Measurements from ENCODE around the gene RGS11. TPM values are rescaled to one million over a fixed set of nuclear protein-coding genes. Genes with fewer than 3 reads are reported as not detected.

Gene RGS11
- under 1 TPM in 1 of 2 experiments, not detected in 1; 0.14 TPM for total RNA-seq

- peaks cover 16% of the 10 kb centered on the region for H3K27me3 Mint-ChIP-seq
- ChIA-PET POLR2A (no interaction called here), CTCF (no interaction called here)
- H3K36me3 Mint-ChIP-seq: no peaks in the 10 kb centered on the region
- no peaks in the 10 kb centered on the region for H3K9me3 Mint-ChIP-seq
- peak within 1 kb of the TSS; percentile 48 for H3K4me3 Mint-ChIP-seq
- intact Hi-C loops (cut with micrococcal nuclease): no loop called here
- DNase-seq: no peak
- peaks cover 5% of the 10 kb centered on the region for H3K4me1 Mint-ChIP-seq (ENCODE audit: low read depth)
- H3K27ac Mint-ChIP-seq: no peak within 1 kb of the TSS
Observed at GRCh38 chr16:275786-276232, at the start of gene RGS11. Gene RGS11 (minus strand): TSS chr16:275944. CDS start chr16:275911, 33 bp downstream.

- Mint-ChIP-seq H3K4me3 (peak overlapping the region; percentile 56), H3K36me3 (no peaks in the 10 kb centered on the region)
Observed at GRCh38 chr16:324451-325334, 48.9 kb upstream of the RGS11 start.

GRCh38 chr16:324201-324450 lies 48.4 kb upstream of the RGS11 start:
- CTCF ChIA-PET: interaction anchor here (1.3 kb wide), 1 partner anchor 89 kb away, joined by 4 read pairs; no protein-coding TSS in a partner anchor
- Mint-ChIP-seq H3K4me3 (no peak overlapping the region), H3K4me1 (ENCODE audit: low read depth) (peaks cover 54% of the 10 kb centered on the region), H3K9me3 (no peaks in the 10 kb centered on the region), H3K27me3 (no peaks in the 10 kb centered on the region), H3K27ac (no peak overlapping the region), H3K36me3 (no peaks in the 10 kb centered on the region)
- intact Hi-C loops (cut with micrococcal nuclease): no loop called here
- no peak for DNase-seq
- POLR2A ChIA-PET: no interaction called here

More at GRCh38 chr16:324451-325334, 48.9 kb upstream of the RGS11 start:
- peak overlapping the region; percentile 62 for H3K27ac Mint-ChIP-seq
- H3K4me1 Mint-ChIP-seq (ENCODE audit: low read depth): peaks cover 53% of the 10 kb centered on the region
- intact Hi-C loops (cut with micrococcal nuclease): no loop called here
- no peaks in the 10 kb centered on the region for H3K9me3 Mint-ChIP-seq
- no peaks in the 10 kb centered on the region for H3K27me3 Mint-ChIP-seq
- peak; percentile 77 for DNase-seq
- POLR2A ChIA-PET: interaction anchor here (0.6 kb wide), 1 partner anchor 187 kb away, joined by 4 read pairs; no protein-coding TSS in a partner anchor
- CTCF ChIA-PET: interaction anchor here (1.3 kb wide), 1 partner anchor 90 kb away, joined by 4 read pairs; no protein-coding TSS in a partner anchor

GRCh38 chr16:322476-323143 lies 46.9 kb upstream of the RGS11 start:
- H3K4me1 Mint-ChIP-seq (ENCODE audit: low read depth): peaks cover 56% of the 10 kb centered on the region

GRCh38 chr16:321532-321931 lies 45.8 kb upstream of the RGS11 start:
- no peaks in the 10 kb centered on the region for H3K27me3 Mint-ChIP-seq
- POLR2A ChIA-PET: interaction anchor here (0.6 to 0.7 kb wide), 2 partner anchors 21 to 43 kb away, joined by 3 to 4 read pairs; no protein-coding TSS in a partner anchor
- H3K4me1 Mint-ChIP-seq (ENCODE audit: low read depth): peaks cover 51% of the 10 kb centered on the region
- no peaks in the 10 kb centered on the region for H3K9me3 Mint-ChIP-seq
- intact Hi-C loops (cut with micrococcal nuclease): no loop called here
- no peak overlapping the region for H3K27ac Mint-ChIP-seq
- H3K36me3 Mint-ChIP-seq: no peaks in the 10 kb centered on the region
- CTCF ChIA-PET: no interaction called here
- DNase-seq: no peak
- no peak overlapping the region for H3K4me3 Mint-ChIP-seq

More at GRCh38 chr16:322476-323143, 46.9 kb upstream of the RGS11 start:
- POLR2A ChIA-PET: no interaction called here
- Mint-ChIP-seq H3K36me3 (no peaks in the 10 kb centered on the region), H3K4me3 (no peak overlapping the region), H3K27ac (no peak overlapping the region), H3K9me3 (no peaks in the 10 kb centered on the region), H3K27me3 (no peaks in the 10 kb centered on the region)
- intact Hi-C loops (cut with micrococcal nuclease): no loop called here
- no peak for DNase-seq
- CTCF ChIA-PET: no interaction called here

GRCh38 chr16:320206-320605 lies 44.5 kb upstream of the RGS11 start:
- Mint-ChIP-seq H3K4me3 (no peak overlapping the region), H3K27ac (no peak overlapping the region), H3K36me3 (no peaks in the 10 kb centered on the region), H3K27me3 (no peaks in the 10 kb centered on the region), H3K9me3 (no peaks in the 10 kb centered on the region), H3K4me1 (ENCODE audit: low read depth) (peaks cover 45% of the 10 kb centered on the region)
- CTCF ChIA-PET: no interaction called here
- no peak for DNase-seq
- intact Hi-C loops (cut with micrococcal nuclease): no loop called here
- POLR2A ChIA-PET: no interaction called here

GRCh38 chr16:318628-319027 lies 42.9 kb upstream of the RGS11 start:
- CTCF ChIA-PET: interaction anchor here (1.4 kb wide), 1 partner anchor 221 kb away, joined by 3 read pairs; no protein-coding TSS in a partner anchor
- no peaks in the 10 kb centered on the region for H3K36me3 Mint-ChIP-seq
- no peak for DNase-seq
- H3K27ac Mint-ChIP-seq: no peak overlapping the region
- intact Hi-C loops (cut with micrococcal nuclease): no loop called here
- no peaks in the 10 kb centered on the region for H3K9me3 Mint-ChIP-seq
- POLR2A ChIA-PET: no interaction called here
- H3K4me1 Mint-ChIP-seq (ENCODE audit: low read depth): peaks cover 30% of the 10 kb centered on the region
- H3K27me3 Mint-ChIP-seq: no peaks in the 10 kb centered on the region
- H3K4me3 Mint-ChIP-seq: no peak overlapping the region

GRCh38 chr16:317583-317982 lies 41.8 kb upstream of the RGS11 start:
- Mint-ChIP-seq H3K27ac (no peak overlapping the region), H3K4me3 (no peak overlapping the region), H3K4me1 (ENCODE audit: low read depth) (peaks cover 26% of the 10 kb centered on the region), H3K27me3 (no peaks in the 10 kb centered on the region), H3K9me3 (no peaks in the 10 kb centered on the region), H3K36me3 (peaks cover 3% of the 10 kb centered on the region)
- no peak for DNase-seq
- intact Hi-C loops (cut with micrococcal nuclease): no loop called here
- ChIA-PET CTCF (no interaction called here), POLR2A (no interaction called here)

GRCh38 chr16:316741-317464 lies 41.2 kb upstream of the RGS11 start:
- POLR2A ChIA-PET: no interaction called here
- H3K4me1 Mint-ChIP-seq (ENCODE audit: low read depth): peaks cover 26% of the 10 kb centered on the region
- intact Hi-C loops (cut with micrococcal nuclease): no loop called here
- no peak overlapping the region for H3K4me3 Mint-ChIP-seq
- no peak for DNase-seq
- CTCF ChIA-PET: no interaction called here
- H3K36me3 Mint-ChIP-seq: peaks cover 3% of the 10 kb centered on the region
- no peaks in the 10 kb centered on the region for H3K27me3 Mint-ChIP-seq
- H3K9me3 Mint-ChIP-seq: no peaks in the 10 kb centered on the region
- H3K27ac Mint-ChIP-seq: no peak overlapping the region

- Mint-ChIP-seq H3K4me1 (ENCODE audit: low read depth) (peaks cover 16% of the 10 kb centered on the region), H3K4me3 (no peak overlapping the region), H3K36me3 (peaks cover 3% of the 10 kb centered on the region), H3K27me3 (no peaks in the 10 kb centered on the region), H3K27ac (no peak overlapping the region), H3K9me3 (no peaks in the 10 kb centered on the region)
- ChIA-PET CTCF (no interaction called here), POLR2A (no interaction called here)
- no peak for DNase-seq
- intact Hi-C loops (cut with micrococcal nuclease): no loop called here
Observed at GRCh38 chr16:314795-315299, 39.1 kb upstream of the RGS11 start.

GRCh38 chr16:314351-314750 lies 38.6 kb upstream of the RGS11 start:
- H3K4me3 Mint-ChIP-seq: no peak overlapping the region
- peaks cover 18% of the 10 kb centered on the region for H3K4me1 Mint-ChIP-seq (ENCODE audit: low read depth)
- no peak overlapping the region for H3K27ac Mint-ChIP-seq
- no peaks in the 10 kb centered on the region for H3K9me3 Mint-ChIP-seq
- H3K27me3 Mint-ChIP-seq: no peaks in the 10 kb centered on the region
- ChIA-PET POLR2A (no interaction called here), CTCF (interaction anchor here (1.2 kb wide), 1 partner anchor 249 kb away, joined by 3 read pairs; no protein-coding TSS in a partner anchor)
- intact Hi-C loops (cut with micrococcal nuclease): no loop called here
- DNase-seq: no peak
- H3K36me3 Mint-ChIP-seq: peaks cover 3% of the 10 kb centered on the region

- H3K27me3 Mint-ChIP-seq: no peaks in the 10 kb centered on the region
- ChIA-PET POLR2A (no interaction called here), CTCF (no interaction called here)
- H3K4me1 Mint-ChIP-seq (ENCODE audit: low read depth): peaks cover 11% of the 10 kb centered on the region
- no peak overlapping the region for H3K27ac Mint-ChIP-seq
- H3K4me3 Mint-ChIP-seq: no peak overlapping the region
- no peak for DNase-seq
- H3K9me3 Mint-ChIP-seq: no peaks in the 10 kb centered on the region
- peaks cover 3% of the 10 kb centered on the region for H3K36me3 Mint-ChIP-seq
- intact Hi-C loops (cut with micrococcal nuclease): no loop called here
Observed at GRCh38 chr16:311725-312124, 36.0 kb upstream of the RGS11 start.
